Activated CD8-positive, alpha-beta memory T cell treated with anti-CD3 and anti-CD28 coated beads for 24 hours (primary cell): ENCODE results near the gene GLTP.
"Not testable (repeated sequence)": the region's sequence is repeated elsewhere in the genome, so short reads cannot be mapped to it uniquely, and the experiment has no call there.

Experiments
- DNase-seq: peaks from one replicate; pipeline ENCODE4 v3.0.0-alpha.2; 2020

Gene GLTP

DNA sequence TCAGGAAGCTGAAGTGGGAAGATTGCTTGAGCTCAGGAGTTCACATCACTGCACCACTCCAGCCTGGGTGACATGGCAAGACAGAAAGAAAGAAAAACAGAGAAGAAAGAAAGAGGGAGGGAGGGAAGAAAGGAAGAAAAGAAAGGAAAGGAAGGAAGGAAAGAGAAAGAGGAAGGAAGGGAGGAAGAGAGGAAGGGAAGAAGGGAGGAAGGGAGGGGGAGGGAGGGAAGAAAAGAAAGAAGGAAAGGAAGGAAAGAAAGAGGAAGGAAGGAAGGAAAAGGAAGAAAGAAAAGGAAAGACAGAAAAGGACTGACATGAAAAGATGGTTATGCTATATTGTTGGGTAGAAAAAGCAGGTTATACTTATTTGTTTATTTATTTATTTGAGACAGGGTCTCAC lies 3.9 kb downstream of the GLTP start:
- DNase-seq, result no peak

- no peak for DNase-seq
Observed at GRCh38 chr12:109875572-109876131, 4.7 kb downstream of the GLTP start.

DNA sequence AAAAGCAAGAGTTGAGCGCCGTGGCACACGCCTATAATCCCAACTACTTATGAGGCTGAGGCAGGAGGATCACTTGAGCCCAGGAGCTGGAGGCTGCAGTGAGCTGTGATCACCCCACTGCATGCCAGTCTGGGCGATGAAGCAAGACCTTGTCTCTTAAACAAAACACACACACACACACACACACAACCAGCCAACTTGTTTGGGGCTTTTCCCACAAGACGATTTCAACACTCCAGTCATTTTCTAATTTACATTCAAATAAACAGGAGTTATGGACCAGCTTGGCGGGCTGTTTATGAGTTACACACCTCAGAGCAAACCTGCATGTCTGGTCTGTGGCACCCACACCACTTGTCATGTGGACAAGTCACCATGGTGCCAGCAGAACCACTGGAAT lies 6.7 kb downstream of the GLTP start:
- no peak for DNase-seq

- no peak for DNase-seq
Observed at GRCh38 chr12:109871668-109872314, 8.6 kb downstream of the GLTP start.

GRCh38 chr12:109870648-109871047 lies 9.7 kb downstream of the GLTP start:
- DNase-seq, result no peak

- no peak for DNase-seq
Observed at GRCh38 chr12:109868182-109869051, 11.9 kb downstream of the GLTP start.

- DNase-seq, result no peak
Observed at GRCh38 chr12:109864916-109865315, 15.4 kb downstream of the GLTP start.

DNA sequence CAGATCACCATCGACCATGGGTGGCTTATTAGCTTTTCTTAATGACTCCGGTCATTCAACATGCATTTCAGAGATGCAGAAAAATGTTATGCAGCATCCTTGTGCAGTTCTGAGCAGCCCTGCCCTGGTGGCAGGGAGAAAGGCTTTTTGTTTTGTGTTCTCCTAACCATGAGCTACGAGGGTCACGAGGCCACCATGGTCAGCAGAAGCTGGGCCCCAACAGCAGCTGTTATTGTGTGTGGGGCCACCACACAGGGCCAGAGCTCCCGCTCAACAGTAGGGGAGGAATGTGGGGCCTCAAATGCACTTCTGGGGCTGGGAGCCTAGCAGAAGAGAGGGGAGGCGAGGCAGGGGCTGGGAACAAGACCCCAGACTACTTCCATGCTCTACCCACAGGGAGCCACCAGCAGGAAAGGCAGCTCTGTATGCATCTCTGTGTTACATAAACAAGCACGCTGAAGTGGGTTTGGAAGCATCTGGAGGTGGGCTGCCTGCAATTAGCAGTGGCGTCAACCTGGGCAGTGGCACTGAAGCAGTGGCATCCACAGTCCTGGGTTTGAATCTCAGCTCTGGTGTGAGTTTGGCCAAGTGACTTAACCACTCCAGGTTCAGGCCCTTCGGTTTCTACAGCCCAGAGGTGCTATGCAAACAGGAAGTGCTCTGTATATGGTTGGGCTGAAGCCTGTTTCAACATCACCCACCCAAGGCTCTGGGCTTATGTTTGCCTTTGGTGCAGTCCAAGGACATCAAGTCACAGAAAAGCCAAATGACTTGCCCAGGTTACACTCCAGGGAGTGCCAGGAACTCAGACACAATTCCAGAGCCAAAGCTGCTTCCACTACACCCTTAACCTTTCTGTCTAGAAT lies 16.3 kb downstream of the GLTP start:
- no peak for DNase-seq

GRCh38 chr12:109862491-109862890 lies 17.9 kb downstream of the GLTP start:
- DNase-seq, result not testable (repeated sequence)

DNA sequence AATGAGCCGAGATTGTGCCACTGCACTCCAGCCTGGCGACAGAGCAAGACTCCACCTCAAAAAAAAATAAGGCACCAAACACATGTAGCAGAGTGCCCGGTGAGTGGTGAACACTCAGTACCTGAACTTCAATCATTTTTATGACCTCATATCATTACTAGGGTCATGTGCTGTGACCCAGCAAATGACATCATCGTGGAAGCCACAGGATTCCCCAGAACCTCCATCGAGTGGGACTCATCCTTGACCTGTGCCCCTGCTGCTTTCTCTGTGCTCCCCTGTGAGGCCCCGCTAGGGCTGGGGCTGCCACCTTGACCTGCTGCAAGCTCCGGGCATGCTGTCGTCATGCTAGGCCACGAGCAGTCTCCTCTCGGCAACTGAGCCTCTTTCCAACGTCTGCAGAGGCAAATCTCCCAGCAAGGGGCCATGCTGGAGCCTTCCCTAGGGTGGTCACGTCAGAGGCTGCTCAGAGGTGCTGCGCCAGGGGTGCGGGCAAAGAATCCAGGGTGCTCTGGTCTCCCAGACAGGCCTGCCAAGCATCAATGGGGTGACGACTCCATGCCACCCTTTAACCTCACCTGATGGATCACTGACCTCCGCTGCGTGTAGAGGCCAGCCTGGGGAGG lies 18.5 kb downstream of the GLTP start:
- DNase-seq, result no peak

DNA sequence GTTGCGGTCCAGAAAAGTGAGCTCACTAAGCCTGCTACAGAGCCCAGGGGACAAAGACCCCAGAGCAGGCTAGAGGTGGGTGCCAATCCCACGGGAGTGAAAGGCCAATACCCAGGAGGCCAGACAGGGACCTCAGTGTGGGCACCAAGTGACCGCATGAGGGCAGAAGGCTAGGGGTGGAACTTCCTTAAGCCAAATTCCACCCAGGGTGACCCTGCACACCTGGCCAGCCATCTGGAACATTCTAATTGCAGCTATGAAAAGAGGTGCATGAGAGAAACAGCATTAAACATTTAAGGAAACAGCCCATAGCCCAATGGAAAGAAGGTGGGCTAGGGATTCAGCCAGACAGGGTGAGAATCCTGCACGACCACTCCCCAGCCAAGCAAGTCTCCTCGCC lies 19.4 kb downstream of the GLTP start:
- DNase-seq, result no peak

DNA sequence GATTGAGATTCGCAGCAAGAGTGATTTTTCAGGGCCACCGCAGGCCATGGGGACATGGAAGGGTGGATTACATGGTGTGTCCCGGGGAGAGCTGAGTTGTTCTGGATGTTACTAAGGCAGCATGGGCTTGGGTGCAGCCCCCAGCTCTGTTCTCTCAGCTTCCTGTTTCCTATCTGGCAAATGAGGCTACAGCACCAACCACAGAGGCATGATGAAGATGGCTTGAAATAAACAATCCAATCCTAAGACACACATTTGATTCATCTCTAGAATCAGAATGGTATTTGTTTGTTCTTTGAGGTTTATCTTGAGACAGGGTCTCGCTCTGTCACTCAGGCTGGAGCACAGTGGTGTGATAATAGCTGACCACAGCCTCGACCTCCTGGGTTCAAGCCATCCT lies 21.6 kb downstream of the GLTP start:
- DNase-seq, result no peak

DNA sequence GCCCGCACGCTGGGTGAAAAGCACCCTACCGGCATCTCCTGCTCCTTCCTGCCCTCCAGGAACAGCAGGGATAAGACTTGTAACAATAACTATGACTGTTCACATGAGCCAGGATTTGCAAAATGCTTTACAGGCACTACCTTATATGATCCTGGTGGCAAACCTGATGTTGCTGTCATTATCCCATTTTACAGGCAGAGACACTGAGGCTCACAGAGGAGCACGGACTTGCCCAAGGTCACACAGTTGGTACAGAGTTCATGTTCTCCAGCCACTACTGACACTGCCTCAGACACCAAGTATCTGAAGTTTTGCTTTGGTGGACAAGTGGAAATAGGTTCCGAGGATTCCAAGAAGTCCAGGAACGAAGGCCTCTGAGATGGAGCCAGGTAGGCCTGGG lies 22.6 kb downstream of the GLTP start:
- no peak for DNase-seq

- DNase-seq, result no peak
Observed at GRCh38 chr12:109855377-109855776, 25.0 kb downstream of the GLTP start.

GRCh38 chr12:109850518-109850917 lies 29.8 kb downstream of the GLTP start:
- DNase-seq, result not testable (repeated sequence)

DNA sequence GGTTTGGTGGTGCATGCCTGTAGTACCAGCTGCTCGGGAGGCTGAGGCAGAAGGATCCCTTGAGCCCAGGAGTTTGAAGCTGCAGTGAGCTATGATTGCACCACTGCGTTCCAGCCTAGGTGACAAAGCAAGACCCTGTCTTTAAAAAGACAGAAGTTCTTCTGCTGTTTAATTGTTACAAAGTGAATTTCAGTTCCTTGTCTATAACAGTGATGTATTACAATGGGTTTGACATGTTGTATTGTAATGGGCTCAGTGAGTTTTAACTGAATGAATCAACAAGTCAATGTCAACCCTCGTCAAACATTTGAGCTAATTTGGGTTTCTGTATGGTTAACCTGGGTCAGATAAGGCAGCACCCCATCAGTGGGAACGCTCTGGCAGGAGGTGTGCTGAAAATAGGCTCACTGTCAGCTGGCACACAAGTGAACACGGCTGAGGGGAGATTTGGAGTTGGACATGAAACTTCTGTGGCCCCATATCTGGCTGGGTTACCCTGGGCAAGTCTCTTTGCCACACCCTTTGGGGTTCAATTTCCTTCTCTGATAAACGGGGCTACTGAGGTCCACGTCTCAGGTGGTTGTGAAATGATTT lies 33.1 kb downstream of the GLTP start:
- DNase-seq, result no peak

DNA sequence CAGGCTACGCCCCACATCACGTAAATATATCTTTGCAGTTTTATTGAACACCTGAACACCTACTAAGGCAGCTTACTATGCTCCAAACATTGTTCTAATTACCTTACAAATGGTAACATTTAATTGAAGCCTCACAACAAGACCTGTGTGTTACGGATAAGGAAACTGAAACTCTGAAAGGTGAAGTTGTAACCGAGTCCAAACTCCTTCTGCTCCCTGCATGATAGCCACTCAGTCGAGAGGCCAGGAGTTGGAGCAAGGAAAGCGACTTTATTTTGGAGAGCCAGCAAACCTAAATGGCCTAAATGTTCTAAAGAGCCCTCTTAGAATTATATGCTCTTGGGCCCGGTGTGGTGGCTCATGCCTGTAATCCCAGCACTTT lies 34.5 kb downstream of the GLTP start:
- no peak for DNase-seq

- peak; percentile 98 for DNase-seq
Observed at GRCh38 chr12:109844983-109845823, 35.1 kb downstream of the GLTP start.

- no peak for DNase-seq
Observed at GRCh38 chr12:109844091-109844490, 36.2 kb downstream of the GLTP start.

- no peak for DNase-seq
Observed at GRCh38 chr12:109842021-109842420, 38.3 kb downstream of the GLTP start.

DNA sequence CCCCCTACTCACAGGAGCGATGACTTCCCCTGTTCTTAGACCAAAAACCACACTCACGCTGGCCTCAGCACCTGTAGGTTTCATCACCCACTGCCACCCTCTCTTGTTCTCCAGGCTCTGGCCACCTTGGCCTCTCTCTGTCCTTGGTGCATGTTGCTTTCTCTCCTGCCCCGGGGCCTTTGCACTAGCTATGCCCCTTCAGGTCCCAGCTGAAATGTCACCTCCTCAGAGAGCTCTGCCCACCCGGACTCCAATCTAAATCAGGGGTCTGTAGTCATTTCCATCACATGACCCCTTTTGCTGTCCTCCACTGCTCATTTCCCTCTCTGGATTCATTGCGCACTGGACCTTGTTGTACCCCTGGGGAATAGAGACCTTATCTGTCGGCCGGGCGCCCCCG lies 39.0 kb downstream of the GLTP start:
- no peak for DNase-seq
